ENCODE measurements around the gene PCTP.

PCTP gene

GRCh38 chr17:55740511-55741355, 10.1 kb upstream of the PCTP start:
- peaks cover 12% of the 10 kb centered on the region for H3K27me3 Mint-ChIP-seq
- H3K4me3 Mint-ChIP-seq = no peak overlapping the region
- no peak overlapping the region for H3K27ac Mint-ChIP-seq
- H3K4me1 Mint-ChIP-seq = peaks cover 3% of the 10 kb centered on the region
- no peaks in the 10 kb centered on the region for H3K9me3 Mint-ChIP-seq
- no peaks in the 10 kb centered on the region for H3K36me3 Mint-ChIP-seq

DNA sequence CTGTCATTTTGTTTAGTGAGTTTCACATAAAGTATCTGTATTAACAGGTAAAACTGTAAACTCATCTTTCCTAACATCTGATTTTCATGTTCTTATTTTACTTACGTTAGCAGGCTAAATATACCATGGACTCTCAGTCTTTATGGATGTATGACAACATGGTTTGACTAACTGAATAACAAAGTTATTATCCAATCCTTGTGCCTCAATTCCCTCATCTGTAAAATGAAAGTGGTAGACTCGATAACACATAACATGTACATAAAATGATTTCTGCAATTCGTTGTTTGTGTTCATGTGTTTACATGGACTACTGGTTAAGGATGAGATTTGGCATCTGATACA, 9.5 kb upstream of the PCTP start:
- H3K4me3 Mint-ChIP-seq = no peak overlapping the region
- no peaks in the 10 kb centered on the region for H3K9me3 Mint-ChIP-seq
- no peak overlapping the region for H3K27ac Mint-ChIP-seq
- H3K36me3 Mint-ChIP-seq = no peaks in the 10 kb centered on the region
- H3K4me1 Mint-ChIP-seq = no peaks in the 10 kb centered on the region
- peaks cover 17% of the 10 kb centered on the region for H3K27me3 Mint-ChIP-seq

- H3K4me1 Mint-ChIP-seq = no peaks in the 10 kb centered on the region
- no peaks in the 10 kb centered on the region for H3K36me3 Mint-ChIP-seq
- H3K9me3 Mint-ChIP-seq = no peaks in the 10 kb centered on the region
- H3K27me3 Mint-ChIP-seq = peaks cover 21% of the 10 kb centered on the region
- H3K4me3 Mint-ChIP-seq = no peak overlapping the region
- no peak overlapping the region for H3K27ac Mint-ChIP-seq
These were observed 8.4 kb upstream of the PCTP start for GRCh38 chr17:55742272-55743102.

DNA sequence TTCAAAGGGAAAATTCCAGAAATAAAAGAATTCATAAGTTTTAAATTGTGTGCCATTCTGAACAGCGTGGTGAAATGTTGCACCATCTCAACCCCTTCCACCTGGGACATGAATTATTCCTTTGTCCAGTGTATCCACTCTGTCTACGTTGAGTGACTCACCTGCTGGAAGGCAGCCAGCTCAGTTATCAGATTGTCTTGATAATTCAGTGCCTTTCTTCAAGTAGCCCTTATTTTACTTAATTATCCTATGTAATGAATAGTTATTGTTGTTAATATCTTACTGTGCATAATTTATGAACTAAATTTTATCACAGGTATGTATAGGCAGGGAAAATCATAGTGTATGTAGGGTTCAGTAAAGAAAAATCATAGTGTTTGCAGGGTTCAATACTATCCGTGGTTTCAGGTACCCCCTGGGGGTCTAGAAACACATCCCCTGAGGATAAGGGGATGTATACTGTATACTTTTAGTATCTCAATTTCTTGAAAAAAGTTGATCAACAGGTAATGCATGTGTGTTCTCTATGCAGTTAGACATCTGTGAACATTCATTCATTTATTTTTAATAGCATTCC, 7.7 kb upstream of the PCTP start:
- H3K27ac Mint-ChIP-seq = no peak overlapping the region
- H3K36me3 Mint-ChIP-seq = no peaks in the 10 kb centered on the region
- peaks cover 23% of the 10 kb centered on the region for H3K27me3 Mint-ChIP-seq
- no peaks in the 10 kb centered on the region for H3K9me3 Mint-ChIP-seq
- H3K4me3 Mint-ChIP-seq = no peak overlapping the region
- no peaks in the 10 kb centered on the region for H3K4me1 Mint-ChIP-seq

- H3K9me3 Mint-ChIP-seq = no peaks in the 10 kb centered on the region
- no peaks in the 10 kb centered on the region for H3K4me1 Mint-ChIP-seq
- no peak overlapping the region for H3K4me3 Mint-ChIP-seq
- no peaks in the 10 kb centered on the region for H3K36me3 Mint-ChIP-seq
- peaks cover 25% of the 10 kb centered on the region for H3K27me3 Mint-ChIP-seq
- H3K27ac Mint-ChIP-seq = no peak overlapping the region
These were observed 5.6 kb upstream of the PCTP start for GRCh38 chr17:55745258-55745657.

DNA sequence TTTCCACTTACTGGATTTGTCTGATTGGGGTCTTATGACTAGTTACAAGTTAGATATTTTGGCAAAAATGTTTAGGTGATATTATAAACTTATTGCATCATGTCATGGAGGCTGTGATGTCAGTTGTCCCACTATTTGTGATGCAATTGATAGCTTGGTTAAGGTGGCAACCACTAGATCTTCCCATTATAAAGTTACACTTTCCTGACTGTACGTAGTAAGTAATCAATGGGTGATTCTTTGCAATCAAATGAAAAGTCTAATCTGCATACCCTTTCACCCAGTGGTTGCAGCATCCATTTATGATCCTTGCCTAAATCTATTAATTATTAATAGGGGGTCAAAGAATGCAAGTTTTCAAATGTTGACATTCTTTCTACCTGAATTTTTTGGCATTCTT, 4.4 kb upstream of the PCTP start:
- Mint-ChIP-seq H3K36me3 (no peaks in the 10 kb centered on the region), H3K9me3 (no peaks in the 10 kb centered on the region), H3K27ac (no peak overlapping the region), H3K4me1 (peaks cover 3% of the 10 kb centered on the region), H3K27me3 (peaks cover 21% of the 10 kb centered on the region), H3K4me3 (no peak overlapping the region)

DNA sequence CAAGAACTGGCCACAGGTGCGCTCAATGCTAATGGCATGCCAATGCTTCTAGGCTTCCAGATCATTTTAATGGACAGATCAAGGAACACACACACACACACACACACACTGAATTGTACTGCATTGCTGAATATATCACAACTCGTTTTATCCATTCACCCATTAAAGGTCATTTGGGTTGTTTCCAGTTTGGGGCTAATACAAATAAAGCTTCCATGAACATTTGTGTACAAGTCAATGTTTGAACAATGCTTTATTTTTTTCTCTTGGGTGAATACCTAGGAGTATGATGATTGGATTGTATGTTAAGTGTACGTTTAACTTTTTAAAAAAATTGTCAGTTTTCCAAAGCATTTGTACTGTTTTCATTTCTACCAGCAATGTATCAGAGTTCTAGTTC, 3.6 kb upstream of the PCTP start:
- Mint-ChIP-seq H3K4me1 (peaks cover 9% of the 10 kb centered on the region), H3K9me3 (no peaks in the 10 kb centered on the region), H3K4me3 (no peak overlapping the region), H3K36me3 (no peaks in the 10 kb centered on the region), H3K27ac (no peak overlapping the region), H3K27me3 (peaks cover 21% of the 10 kb centered on the region)

- H3K27me3 Mint-ChIP-seq = peaks cover 20% of the 10 kb centered on the region
These were observed 2.0 kb upstream of the PCTP start for GRCh38 chr17:55748841-55749240.

DNA sequence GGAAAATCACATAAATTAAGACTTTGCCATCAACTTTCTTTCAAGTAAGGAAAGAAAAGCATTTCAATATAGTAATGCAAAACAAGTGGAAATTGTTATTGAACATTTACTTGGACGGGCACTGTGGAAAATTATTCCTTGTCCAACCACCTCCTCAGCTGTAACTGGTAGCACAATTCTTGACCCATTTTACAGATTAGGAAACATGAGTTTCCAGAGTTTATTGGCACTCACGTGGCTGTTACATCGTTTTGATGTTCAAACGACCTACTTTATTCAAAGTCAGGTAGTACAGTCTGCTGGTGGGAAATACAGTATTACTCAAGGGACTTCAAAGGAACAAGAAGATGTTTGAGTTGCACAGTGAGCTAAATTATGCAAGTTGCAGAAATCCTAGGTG, 866 bp upstream of the PCTP start:
- Mint-ChIP-seq H3K36me3 (no peaks in the 10 kb centered on the region), H3K9me3 (no peaks in the 10 kb centered on the region), H3K4me3 (peak overlapping the region; percentile 72), H3K27me3 (peaks cover 20% of the 10 kb centered on the region), H3K4me1 (peaks cover 11% of the 10 kb centered on the region), H3K27ac (no peak overlapping the region)

More at GRCh38 chr17:55748841-55749240, 2.0 kb upstream of the PCTP start:
- no peaks in the 10 kb centered on the region for H3K9me3 Mint-ChIP-seq
- no peaks in the 10 kb centered on the region for H3K36me3 Mint-ChIP-seq
- H3K4me3 Mint-ChIP-seq = no peak overlapping the region
- peaks cover 11% of the 10 kb centered on the region for H3K4me1 Mint-ChIP-seq
- no peak overlapping the region for H3K27ac Mint-ChIP-seq

DNA sequence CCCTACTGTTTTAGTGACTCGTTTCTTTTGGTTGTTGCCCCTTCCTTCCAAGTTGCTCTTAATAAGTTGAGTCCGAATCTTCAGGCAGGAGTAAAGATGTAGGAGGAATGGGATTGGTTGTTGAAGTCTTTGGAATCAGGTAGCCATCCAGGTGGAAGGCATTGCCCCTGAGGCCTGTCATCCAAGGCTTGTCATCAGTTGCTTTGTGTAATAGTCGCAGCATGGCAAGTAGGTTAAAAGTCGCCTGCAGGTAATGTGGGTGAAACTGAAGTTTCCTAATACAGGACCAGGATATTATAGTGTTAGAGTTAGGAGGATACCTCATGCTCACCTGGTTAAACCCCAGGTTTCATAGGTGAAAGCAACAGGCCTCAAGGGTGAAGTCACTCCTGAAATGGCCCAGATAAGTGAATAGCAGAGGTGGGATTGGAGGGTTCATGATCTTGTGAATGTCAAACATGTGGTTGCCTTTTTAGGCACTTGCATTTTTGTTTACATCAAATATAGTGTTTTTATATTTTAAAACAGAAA, 934 bp downstream of the PCTP start:
- Mint-ChIP-seq H3K4me1 (peaks cover 11% of the 10 kb centered on the region), H3K4me3 (peak overlapping the region; percentile 72), H3K36me3 (no peaks in the 10 kb centered on the region), H3K27ac (no peak overlapping the region), H3K9me3 (no peaks in the 10 kb centered on the region), H3K27me3 (peaks cover 8% of the 10 kb centered on the region)

DNA sequence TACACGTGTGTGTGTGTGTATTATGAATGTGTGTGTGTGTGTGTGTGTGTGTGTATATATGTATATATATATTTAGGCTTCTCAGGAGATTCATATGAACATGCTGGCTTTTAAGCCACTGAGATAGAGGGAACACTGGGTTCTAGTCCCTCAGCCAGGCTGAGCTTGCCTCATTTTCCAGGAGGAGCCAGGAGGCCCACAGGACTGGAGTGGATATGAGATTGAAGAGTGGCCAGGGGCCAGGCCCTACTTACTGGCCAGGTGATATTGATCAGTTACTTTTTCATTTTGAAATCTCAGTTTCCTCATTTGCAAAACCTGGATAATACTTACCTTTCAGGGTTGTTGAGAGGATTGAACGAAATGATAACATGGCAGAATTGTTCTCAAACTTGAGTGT, 5.8 kb downstream of the PCTP start:
- Mint-ChIP-seq H3K4me1 (peaks cover 6% of the 10 kb centered on the region), H3K9me3 (no peaks in the 10 kb centered on the region), H3K36me3 (no peaks in the 10 kb centered on the region), H3K4me3 (no peak overlapping the region), H3K27ac (no peak overlapping the region), H3K27me3 (no peaks in the 10 kb centered on the region)

DNA sequence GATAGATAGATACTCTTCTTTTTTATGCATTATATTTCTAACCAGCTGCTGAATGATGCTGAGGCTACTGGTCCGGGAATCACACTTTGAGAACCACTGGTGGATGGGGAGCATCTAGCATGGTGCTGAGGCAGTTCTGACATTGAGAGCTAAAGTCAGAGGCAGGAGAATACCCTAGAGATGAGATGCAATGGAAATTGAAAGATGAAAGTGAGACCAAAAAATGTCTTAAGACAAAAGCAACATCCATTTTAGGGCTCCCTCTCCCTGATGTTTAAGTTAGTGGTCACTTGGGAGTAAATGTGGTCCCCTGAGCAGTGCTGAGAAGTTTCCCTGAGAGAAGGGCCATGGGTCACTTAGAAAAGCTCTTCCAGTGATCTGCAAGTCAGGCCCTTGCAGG, 6.8 kb downstream of the PCTP start:
- H3K27me3 Mint-ChIP-seq = no peaks in the 10 kb centered on the region
- no peaks in the 10 kb centered on the region for H3K9me3 Mint-ChIP-seq
- H3K27ac Mint-ChIP-seq = no peak overlapping the region
- no peak overlapping the region for H3K4me3 Mint-ChIP-seq
- no peaks in the 10 kb centered on the region for H3K4me1 Mint-ChIP-seq
- H3K36me3 Mint-ChIP-seq = no peaks in the 10 kb centered on the region

- H3K4me3 Mint-ChIP-seq = no peak overlapping the region
- H3K9me3 Mint-ChIP-seq = no peaks in the 10 kb centered on the region
- no peaks in the 10 kb centered on the region for H3K4me1 Mint-ChIP-seq
- H3K36me3 Mint-ChIP-seq = no peaks in the 10 kb centered on the region
- H3K27ac Mint-ChIP-seq = no peak overlapping the region
- H3K27me3 Mint-ChIP-seq = no peaks in the 10 kb centered on the region
These were observed 7.3 kb downstream of the PCTP start for GRCh38 chr17:55758171-55758570.

- Mint-ChIP-seq H3K4me3 (no peak overlapping the region), H3K4me1 (no peaks in the 10 kb centered on the region), H3K36me3 (no peaks in the 10 kb centered on the region), H3K9me3 (no peaks in the 10 kb centered on the region), H3K27ac (no peak overlapping the region), H3K27me3 (no peaks in the 10 kb centered on the region)
These were observed 9.9 kb downstream of the PCTP start for GRCh38 chr17:55760643-55761355.

DNA sequence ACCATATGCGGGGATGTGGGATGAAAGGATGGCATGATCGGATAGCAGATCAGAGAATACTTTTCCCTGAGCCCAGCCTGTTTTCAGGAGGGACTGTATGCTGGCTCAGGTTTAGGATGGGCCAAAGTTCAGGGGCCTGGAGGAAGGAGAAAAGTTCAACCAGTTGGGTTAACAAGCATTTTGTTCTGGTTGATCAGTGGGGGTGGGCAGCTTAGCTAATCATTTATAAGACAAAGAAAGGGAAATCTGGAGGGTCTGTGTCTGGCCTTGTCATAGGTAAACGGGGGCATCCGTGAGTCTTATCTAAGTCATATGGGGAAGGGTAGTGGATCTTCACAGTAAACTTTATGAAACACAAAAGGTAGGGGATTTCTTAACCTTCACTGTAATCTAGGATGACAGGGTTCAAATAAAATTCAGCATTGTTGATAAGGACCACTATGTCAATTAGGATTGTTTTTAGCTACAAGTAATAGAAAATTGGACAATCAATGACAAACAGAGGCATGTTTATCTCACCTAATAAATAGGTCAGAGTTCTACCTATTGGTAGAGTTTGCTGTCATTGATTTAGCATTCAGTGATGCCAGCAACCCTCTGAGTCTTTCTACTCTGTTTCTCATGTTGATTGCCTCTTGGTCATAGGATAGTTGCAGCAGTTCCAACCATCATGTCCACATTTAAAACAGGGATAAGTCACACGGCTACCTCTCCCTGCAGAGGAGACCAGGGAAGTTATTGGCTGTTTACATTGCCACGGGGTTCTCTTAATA, 11.4 kb downstream of the PCTP start:
- Mint-ChIP-seq H3K27me3 (no peaks in the 10 kb centered on the region), H3K27ac (no peak overlapping the region), H3K9me3 (no peaks in the 10 kb centered on the region), H3K36me3 (no peaks in the 10 kb centered on the region), H3K4me1 (no peaks in the 10 kb centered on the region), H3K4me3 (no peak overlapping the region)
